ENCODE measurements around the gene HOXA7.

HOXA7 gene

DNA sequence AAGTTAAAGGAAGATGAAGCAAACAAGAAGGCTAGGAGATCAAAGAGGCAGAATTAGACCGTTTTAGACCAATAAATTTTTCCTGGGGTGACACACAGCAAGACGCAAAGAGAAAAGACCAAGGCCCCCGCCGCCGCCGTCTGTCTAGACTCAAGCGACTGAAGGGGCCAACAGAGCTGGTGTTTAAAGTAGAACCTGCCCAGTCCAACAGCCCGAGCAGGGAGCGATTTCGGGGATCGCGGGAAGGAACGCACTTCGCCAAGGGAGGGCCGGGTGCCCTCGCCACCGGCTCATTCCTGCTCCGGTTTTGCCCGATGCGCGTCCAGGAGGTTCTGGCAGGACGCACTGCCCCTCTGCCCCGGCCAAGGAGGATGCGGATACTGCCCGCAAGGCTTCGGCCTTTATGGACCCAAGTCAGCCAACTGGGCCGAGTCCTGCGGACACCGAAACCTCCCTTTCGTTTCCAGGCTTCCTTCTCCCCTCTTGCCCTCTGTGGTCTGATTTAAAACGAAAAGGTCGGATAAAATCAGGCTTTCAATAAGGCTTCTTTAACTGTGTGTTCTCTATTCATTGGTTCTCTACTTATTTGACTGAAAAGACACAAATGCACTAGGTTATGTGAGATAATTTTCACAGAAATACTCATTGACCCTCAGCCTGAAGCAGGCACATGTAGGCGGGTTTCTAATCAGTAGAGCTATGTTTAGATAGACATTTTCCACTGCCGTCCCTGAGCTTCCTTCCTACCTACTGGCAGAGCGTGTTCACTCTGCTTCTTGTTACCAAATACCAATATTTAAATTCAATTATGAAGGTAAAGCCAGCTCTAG lies 2.2 kb upstream of the HOXA7 start:
- DNase-seq, result no peak

DNA sequence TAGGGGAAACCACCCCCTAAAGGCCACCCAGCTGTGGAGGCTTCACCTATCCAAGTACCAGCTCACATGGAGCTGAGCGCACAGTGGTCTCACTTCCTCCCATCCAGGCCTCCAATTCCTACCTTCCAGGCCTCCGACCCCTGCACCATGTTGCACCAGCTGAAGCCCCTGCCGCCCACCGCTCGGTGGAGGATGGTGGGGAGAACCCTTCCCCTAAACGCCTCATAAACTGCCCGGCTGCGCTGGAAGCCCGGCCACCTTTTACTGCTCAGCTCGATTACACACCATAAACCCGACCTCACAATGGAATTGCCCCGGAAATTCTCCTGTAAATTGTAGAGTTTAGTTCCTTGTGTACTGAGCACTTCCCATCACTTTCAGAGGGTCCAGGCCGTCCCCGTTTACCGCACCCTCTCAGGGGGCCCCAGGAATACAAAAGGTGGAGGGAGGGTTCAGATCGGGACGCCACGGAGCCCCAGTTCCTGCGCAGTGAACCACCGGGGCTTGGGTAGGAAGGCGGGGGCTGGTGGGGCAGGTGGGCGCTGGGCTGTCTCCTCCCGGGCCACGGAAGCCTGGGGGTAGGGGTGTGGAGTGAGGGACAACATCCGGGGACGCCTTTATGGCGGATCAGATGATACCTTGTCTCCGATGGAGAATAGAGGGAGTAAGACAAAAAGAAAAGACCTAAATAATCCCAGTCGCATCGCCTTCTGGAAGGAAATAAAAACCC lies 1.4 kb upstream of the HOXA7 start:
- no peak for DNase-seq

DNA sequence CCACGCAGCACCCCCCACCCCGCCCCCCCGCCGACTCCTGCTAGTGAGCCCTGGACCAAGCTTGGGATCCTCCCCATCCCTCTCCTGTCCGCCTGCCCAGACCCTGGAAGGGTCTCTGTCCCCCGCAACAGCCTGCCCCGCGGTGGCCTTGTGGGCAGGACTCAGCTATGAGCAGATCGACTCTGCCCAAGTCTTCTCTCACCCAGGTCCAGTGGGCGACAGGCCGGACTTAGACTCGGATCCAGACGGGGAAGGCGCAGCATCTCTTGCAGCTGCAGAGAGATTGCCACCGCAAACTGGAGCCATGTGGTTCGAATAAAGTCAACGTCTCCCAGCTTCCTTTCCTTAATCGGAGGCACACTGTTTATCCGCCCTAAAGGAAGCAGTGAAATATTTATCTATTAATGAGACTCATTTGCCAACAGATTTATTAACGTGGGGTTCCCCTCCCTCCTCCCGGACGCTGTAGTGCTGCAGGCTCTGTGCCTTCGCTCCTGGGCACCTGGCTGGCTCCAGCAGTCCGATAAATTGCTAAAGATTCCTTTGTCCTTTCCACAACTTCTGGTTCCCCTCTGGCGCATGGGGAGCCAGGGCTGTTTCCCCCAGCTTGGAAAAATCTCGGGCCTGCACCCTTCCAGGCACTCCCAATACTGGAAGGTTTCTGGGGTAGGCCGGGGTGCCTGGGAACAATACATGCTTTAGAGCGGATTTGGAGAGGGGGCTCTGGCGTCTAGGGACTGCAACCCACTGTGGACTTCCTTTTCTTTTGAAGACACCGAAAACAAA lies 634 bp upstream of the HOXA7 start:
- DNase-seq, result no peak

DNA sequence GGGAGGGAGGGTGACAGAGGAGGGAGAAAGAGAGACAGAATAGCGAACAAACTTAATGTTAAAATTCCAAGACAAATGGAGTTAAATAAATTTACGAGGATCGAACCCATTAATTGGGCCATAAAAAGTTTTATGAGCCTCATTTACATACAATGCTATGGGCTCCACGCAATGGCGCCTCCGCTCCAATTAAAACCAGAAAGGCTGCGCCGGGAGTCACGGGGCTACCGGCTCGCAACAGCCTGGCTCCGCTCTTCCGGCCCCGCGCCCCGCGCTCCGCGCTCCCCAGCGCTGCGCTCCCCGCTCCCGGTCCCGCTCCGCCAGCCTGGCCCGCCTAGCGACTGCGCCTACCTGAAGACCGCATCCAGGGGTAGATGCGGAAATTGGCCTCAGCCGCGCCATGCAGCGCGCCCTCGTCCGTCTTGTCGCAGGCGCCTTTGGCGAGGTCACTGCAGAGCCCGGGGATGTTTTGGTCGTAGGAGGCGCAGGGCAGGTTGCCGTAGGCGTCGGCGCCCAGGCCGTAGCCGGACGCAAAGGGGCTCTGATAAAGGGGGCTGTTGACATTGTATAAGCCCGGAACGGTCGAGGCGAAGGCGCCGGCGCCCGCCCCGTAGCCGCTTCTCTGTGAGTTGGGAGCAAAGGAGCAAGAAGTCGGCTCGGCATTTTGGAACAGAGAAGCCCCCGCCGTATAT lies 513 bp downstream of the HOXA7 start:
- DNase-seq, result no peak

DNA sequence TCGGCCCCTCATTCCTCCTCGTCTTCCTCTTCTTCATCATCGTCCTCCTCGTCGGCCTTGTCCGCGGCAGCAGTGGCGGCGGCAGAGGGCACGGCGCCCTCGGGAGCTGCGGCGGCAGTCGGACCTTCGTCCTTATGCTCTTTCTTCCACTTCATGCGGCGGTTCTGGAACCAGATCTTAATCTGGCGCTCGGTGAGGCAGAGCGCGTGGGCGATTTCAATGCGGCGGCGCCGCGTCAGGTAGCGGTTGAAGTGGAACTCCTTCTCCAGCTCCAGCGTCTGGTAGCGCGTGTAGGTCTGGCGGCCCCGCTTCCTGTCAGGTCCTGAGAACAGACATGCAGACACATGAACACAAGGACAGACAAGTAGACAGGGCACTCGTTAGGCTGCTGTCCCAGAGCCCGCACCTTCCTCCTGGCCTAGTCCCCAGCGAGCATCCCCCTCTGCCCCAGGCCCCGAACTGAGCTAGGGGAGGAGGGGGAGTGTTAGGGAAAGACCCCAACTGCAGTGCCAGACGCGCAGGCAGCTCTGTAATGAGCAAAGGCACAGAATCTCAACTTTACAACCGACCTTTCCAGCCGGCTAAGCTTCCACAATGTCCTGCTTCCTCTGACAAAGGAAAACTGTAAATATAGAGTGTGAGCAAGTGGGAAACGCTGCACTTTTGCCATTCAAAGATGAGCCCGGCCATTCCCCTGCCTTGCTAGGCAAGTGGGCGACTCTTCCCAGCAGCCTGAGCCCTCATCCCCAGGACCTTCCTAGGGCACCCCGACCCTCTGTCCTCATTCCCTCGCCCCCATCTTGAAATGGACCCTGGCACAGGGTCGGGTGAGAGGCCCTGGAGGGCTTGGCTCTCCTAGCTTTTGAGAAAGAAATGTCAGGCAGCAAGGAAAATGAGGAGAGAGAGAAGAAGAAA lies 1.3 kb downstream of the HOXA7 start:
- DNase-seq, result peak; percentile 78

DNA sequence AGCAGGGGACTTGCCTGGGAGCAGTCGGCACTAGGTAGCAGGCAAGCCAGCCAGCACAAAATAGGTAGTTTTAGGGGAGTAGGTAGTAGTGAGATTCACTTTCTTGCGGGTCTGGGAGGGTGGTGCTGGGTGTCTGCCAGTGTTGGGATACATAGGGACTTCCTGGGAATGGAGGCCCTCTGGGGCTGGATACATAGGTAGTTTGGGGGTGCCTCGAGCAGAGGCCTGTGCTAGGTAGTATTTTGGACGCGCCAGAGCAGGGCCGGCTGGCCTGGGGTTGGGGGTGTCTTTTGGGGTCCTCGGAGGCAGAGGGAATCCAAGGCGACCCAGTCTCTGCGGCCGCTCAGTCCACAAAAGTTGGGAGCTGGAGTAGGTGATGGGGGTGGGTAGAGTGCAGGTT lies 2.1 kb downstream of the HOXA7 start:
- DNase-seq, result no peak

DNA sequence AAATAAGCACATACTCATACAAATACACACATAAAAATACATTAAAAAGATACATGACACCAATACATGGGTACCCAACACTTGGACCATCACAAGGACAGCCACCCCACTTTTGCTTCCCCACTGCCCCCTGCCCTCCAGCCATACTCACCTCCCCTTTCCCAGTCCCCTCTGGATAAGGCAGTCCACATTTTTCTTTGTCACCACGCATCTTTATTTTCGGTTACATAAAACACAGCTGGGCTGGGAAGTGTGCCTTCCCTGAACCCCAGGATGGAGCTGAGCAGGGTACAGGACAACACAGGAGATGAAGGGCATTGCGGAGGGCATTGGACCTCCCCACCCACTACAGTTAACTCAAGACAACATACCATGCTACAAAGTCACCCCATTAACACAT lies 2.9 kb downstream of the HOXA7 start:
- no peak for DNase-seq

DNA sequence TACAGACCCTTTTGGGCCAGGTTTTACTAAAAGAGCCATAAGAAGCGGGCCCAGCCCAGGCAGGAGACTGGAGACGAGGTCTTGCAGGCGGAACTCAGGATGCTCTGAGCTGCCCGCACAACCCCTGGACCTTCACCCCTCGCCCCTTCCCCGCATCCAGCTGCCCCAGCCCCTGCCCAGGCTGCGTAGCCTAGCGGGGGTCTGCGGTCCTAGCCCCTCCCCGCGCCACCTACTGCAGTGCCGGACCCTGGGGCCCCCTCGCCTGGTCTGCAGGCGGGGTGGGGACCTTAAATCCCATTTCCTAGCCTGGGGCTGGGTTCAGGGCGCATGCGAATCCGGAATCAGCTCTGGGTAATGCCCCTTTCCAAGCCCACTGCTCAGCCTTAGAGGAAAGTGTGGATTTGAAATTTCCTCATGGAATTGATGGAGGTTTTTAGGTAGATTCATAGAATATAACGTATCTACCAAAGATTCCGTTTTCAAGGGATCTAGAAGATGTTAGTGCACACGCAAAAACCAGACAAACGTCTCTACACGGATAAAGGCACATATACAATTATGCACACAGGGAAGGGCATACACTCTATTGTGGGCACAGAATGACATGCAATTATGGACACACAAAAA lies 3.5 kb downstream of the HOXA7 start:
- peak; percentile 67 for DNase-seq

DNA sequence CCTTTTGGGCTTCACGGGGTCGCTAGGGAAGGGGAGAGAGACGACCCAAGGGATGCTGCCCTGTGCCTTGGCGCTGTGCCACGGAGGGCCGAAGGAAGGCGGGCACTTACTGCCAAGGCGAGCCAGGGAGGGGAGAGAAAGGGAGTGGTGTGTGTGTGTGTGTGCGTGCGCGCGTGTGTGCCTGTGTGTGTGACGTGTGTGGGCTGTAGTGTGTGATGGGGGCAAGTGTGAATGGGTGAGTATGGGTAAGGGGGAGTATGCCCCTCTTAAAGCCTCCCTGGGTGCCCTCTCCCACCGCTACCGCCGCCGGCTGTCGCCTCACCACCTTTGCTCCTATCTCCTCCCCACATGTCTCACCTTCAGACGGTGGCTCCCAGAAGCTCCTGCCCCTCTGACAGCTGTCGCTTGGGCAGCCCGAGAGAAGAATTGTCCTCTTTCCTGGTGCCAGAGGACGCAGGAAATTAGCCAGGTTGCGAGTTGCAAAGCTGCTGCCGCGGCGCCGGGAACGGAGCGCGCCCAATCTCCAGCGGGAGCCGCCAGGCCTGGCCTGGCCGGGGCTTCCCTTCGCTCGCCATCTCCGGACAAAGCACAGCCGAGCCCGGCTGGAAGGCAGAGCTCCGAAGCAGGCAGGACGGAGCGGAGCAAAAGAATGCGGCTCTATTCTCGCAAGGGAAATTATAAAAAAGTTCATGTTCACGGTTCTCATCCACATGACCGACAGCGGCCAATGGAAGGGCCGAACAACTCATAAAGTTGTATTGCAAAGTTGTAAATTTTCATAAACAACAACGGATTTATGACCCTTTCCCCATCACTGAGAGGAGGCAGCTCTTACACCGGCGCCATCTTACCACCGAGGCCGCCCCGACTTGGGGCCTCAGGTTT lies 4.3 kb downstream of the HOXA7 start, which contains the start of gene HOXA3:
Gene HOXA3 (minus strand): TSS at position 653 of the 885 bp plus-strand sequence. CDS start 41,943 bp downstream, outside the sequence.
- peak; percentile 81 for DNase-seq

DNA sequence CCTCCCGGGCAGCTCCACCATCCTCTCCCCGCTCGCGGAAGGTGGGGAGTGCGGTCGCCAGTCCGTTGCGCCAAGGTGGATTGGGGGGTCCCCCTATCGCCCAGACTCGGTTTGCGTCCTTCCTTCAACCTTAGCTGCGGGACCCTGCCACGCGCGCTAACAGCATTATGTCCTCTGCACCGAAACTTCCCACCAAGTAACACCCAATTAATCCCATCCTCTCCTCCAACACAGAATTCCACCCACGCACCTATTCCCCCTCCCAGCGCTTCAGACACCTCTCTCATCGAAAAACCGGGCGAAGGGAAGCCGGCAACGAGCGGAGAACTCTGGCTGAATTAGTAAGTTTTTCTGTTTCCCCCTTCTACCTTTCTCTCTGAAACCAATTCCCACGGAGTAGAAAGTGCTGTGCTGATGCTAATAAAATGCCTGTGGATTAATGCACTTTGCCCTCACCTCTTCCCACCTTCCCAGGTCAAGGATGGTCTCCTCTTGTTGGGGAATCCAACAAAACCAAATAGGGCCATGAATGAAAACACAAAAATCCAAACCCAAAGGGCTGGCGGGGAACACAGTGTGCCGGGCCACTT lies 5.0 kb downstream of the HOXA7 start:
- DNase-seq, result peak; percentile 67

DNA sequence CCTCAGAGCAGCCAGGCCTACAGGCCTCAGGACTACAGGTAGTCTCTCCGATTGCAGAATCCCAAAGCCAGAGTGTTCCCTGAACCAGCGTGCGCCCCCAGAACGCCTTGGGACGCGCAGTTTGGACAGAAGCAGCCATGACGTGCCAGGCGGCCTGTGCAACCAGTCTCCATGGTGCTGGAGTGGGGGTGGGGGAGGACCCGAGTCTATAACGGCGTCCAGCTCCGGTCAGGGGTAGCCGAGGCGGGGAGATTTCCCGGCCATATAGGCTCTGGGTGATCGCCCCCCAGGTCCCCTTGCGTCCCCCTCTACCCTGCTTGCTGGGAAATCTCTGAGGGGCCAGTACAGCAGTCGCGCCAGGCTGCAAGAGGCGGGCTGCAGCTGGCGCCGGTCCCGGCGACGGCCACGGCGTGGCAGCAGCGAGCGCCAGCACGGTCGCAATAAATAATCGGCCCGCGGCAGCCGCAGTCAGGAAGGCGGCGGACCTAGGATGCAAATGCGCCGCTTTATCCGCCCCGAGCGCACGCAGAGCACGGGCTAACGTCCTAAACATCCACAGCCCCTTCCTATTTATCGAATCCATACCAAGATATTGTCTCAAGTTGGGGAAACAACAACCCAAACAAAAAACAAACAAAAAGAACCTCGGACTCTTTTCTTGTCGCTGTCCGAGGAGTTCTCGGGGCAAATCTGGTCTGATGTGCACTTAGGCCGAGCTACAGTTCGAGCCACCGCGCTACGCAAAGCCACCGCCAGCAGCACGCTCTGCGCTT lies 5.7 kb downstream of the HOXA7 start:
- peak; percentile 96 for DNase-seq

DNA sequence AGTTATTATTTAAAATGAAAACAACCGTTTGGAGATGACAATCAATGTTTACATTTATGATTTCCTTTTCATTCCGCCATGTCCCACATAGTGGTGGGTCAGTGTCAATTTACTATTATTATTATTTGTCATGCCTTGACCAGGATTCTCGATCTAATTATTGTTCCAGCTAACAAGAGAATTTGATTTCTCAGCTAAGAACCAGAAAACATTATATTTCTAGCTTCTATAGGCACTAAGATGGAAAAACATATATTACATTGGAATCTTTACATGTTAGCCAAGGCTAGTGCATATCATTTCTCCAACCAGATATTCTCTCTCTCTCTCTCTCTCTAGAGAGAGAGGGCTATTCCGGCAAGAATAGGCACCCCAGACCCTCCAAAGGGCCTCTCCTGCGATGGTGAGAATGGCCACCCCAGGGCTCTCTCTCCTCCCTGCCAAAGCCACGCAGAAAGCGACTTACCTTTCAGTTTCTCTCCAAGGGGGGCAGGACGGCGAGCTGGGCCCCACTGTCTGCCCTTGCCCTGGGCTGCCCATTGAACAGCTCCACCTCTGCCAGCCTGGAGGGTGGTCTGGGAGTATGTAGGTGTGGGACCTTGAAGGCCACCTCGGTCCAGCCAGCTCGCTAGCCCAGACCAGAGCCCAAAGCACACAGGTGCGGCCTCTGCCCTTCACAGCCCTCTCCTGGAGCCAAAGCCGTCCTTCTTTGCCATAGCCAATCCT lies 6.5 kb downstream of the HOXA7 start:
- no peak for DNase-seq

DNA sequence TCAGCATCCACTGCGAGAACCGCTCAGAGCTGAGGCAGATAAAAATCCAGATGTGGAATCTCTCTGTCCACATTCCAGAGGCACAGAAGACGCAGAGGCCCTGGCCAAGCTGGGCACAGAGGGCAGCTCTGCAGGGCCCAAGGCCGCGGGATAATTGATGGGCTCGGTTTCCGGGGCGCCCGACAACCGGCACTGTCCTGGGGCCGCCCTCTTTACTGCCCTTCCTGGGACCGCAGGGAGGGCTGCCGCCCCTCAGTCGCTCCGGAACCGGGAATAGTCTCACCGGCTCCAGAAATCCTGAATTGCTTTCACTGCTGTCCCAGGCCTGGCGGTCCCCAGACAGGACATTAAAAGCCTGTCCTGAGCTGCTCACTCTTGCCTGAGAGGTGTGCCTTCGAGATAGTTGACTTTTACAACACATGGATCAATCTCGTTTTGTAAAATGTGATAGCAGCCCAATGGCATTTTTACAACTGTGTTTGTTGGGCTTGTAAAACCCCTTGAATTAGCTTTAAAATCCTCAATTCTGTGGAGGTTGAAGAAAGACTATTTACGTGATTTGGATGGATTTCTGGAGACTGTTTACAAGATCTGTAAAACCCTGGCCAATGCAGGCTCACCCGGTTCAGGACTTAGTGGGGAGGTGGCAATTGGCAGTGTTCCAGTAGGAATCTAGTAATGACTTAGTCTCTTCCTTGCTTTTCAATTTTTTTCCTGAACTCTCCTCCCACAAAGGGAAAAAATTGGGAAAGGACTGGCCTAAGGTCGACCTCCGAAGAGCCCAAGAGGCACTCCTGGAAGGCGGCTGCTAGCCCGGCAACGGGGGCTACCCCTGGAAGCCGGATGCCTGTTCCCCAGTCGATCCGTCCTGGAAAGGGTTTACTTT lies 7.5 kb downstream of the HOXA7 start:
- DNase-seq, result no peak

DNA sequence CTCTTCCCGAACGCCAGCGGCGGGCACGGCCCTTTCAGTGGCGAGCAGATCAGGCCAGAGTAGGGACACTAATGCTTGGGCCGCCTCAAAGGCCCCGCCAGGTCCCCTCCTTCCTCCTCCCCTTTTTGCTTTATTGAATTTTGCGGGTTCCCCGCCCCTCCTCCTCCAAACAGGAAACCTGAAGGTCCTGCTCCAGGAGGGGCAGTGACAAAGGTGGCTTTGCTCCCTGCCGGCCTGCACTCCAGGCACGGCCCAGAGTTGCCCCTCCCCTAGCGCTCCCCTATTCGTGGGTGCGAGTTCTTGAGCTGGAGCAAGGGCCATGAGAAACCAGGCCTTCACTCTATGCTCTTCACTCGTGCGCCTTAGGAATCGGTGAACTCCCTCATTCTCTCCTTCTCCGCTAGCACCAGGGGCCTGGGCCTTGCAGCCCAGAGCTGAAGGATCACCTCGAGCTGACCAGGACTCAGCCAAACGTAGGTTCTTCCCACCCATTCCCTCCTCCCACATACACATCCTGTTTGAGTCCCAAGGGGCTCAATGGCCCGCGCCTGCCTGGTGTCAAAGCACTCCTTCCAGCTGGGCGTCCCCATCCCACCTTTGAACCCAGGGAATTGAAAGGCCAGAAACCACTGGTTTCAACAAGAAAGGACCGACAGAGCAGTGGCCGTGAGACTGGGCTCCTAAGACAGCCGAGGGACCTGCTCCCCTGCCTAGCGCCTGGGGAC lies 8.3 kb downstream of the HOXA7 start:
- peak; percentile 72 for DNase-seq

DNA sequence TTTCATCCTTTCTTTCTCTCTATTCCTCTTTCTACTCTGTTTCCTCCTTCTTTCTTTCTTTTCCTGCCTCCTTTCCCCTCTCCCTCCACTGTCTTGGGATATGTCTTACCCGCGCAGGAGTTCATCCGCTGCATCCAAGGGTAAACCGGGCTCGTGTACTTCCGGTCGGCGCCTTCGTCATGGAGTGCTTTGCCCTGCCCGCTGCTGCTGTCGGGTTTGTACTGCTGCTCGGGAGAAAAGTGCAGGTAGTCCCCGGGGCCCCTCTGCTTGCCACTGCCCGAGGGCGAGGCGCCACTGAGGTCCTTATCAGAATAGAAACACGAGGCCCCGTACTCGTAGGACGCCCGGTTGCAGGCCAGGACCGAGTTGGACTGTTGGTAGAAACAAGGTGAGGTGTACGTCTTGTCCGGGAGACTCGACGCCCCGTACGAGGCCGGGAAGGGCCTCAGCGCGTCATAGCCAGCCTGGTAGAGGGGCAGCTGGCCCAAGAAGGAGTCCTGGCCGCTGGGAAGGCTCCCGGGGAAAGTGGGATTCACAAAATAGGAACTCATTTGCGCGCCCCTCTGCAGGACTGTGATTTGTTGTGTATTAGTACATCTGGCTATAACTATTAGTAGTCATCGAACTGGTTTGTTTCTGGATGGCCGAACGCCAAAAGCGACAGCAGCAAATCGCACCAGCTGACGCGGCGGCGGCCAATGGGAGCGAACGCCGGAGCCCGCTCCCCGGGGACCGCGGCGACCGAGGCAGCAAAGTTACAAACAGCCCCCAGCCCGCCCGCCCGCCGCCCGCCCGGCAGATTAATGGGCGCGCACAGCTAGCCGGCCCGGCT lies 9.1 kb downstream of the HOXA7 start, which contains the start of gene HOXA6:
Gene HOXA6 (minus strand): TSS at position 576 of the 832 bp plus-strand sequence. CDS start 25 bp downstream, at position 551.
- DNase-seq, result peak; percentile 75
